NCI-H748 treated with DMSO at 0.1 percent for 48 hours (cell line): ENCODE data around the gene ACVRL1.

Source experiments
- DNase-seq: peaks from one replicate; lab custom pipeline; 2025; lab: John Stamatoyannopoulos, UW

The ACVRL1 gene

GRCh38 chr12:51942501-51943000 is 35.2 kb downstream of the ACVRL1 start:
- no peak for DNase-seq

- no peak for DNase-seq
Observed at GRCh38 chr12:51943346-51943745, 36.0 kb downstream of the ACVRL1 start.

DNA sequence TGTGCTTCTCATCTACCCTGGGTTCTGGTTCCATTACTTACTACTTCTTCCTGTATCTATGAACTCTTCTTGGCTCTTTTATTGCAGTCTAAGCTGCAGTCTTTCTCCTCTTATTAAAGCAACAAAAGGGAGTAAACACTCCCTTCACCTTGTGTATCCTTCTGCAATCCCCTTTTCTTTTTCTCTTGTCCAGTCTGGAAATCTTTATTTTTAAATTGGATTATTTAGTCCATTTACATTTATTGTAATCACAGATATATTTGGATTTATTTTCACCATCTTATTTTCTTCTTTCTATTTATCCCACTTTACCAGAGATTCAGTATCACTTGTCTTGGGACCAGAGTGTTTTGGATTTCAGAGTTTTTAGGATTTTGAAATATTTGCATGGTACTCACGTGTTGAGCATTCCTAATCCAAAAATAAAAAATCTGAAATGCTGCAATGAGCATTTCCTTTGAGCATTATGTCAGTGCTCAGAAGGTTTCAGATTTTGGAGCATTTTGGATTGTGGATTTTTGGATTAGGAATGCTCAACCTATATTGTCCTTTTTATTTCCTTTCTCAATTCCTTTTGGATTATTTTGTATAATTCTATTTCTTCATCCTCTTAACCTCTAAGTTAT is 37.4 kb downstream of the ACVRL1 start:
- no peak for DNase-seq

DNA sequence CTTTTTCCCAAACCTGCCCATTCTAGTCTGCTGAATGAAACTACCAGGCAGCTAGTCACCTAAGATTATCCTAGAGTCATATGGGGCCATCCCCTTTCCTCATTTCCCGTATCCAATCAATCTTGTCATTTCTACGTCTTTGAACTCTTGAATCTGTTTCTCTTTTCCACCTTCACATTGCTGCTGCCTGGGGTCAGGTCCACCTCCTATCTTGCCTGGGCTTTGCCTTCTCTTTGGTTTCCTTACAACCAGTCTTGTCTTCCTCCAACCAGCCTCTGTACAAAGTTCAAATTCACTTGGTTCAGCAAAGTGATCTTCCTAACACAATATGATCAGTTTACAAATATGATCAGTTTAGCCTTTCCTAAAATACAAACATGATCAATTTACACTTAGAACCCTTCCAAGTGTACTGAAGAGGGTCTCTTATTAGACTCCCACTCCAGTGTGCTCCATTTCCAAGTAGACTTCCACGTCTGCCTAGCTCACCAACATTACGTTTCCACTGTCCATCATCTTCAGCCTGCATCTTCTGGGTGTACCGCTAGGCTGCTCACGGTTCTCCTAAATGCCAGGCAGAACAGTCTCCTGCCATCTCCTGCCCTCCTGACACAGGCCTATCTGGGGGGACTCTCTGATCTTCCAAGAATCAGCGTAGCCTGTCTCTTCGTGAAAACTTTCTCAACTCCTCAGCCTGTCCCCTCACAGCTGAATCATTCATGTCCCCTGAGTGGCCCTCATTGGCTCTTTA is 40.1 kb downstream of the ACVRL1 start:
- no peak for DNase-seq

GRCh38 chr12:51948066-51948465 is 40.8 kb downstream of the ACVRL1 start:
- DNase-seq, result no peak

GRCh38 chr12:51949342-51950030 is 42.2 kb downstream of the ACVRL1 start:
- DNase-seq, result no peak

DNA sequence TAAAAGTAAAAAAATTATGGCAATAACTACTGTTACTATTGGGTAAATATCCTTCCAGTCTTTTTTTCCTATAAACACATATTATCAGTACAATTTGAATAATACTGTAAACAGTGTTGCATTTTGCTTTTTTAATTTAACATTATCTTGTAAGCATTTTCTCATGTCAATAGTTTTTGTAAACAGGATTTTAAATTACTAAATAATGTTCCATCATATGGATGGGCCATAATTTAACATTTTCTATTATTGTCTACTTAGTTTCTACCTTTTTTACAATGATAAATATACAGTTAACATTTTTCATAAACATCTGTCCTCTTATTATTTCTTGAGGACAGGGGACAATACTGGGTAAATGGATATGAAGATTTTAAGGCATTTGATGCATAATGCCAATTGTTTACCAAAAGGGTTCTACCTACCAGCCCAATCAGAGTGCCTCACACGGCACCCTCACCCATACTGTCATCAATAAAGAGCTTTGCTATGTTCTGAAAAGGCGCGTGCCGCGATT is 43.4 kb downstream of the ACVRL1 start:
- no peak for DNase-seq

- DNase-seq, result peak; percentile 79
Observed at GRCh38 chr12:51951199-51951842, 44.0 kb downstream of the ACVRL1 start, which contains the start of gene ACVR1B. ACVR1B (plus strand) TSS chr12:51951699; CDS start chr12:51951744, 45 bp downstream.

- no peak for DNase-seq
Observed at GRCh38 chr12:51951843-51952722, 44.8 kb downstream of the ACVRL1 start.

DNA sequence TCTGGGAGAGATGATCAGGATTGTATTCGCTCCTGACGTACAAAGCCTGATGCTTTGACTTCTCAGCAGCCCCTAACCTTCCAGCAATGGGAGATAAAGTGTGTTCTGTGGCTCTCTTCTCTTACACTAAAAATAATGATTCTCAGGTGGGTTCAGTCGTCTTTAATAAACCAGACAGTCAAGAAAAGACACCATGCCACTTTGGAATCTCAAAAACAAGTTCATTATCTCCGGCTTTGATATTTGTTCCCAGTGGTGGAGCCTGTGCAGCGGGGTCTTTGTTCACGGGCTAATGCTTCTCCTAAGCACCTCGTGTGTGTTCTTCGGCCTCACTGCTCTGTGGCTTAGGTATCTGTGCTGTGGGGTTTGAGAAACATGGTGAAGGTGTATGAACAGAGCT is 45.8 kb downstream of the ACVRL1 start:
- DNase-seq, result no peak

DNA sequence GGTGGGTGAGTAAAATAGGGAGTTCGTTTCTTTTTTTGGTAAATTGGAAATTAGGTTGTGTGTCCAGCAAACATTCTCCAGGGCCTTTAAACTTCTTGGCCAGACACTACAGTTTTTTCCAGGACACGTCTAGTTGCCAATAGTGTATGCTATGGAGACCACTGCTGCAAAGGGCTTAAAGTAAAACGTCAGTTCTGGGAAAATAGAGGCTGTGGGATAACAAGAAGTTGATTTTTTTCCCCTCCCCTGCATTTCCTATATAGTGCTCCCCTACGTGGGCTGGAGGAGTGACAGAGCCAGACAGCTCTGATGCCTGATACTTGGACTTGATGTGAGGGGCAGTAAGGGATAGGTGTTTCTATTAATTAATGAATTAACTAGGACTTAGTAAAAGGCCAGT is 46.6 kb downstream of the ACVRL1 start:
- DNase-seq, result no peak

DNA sequence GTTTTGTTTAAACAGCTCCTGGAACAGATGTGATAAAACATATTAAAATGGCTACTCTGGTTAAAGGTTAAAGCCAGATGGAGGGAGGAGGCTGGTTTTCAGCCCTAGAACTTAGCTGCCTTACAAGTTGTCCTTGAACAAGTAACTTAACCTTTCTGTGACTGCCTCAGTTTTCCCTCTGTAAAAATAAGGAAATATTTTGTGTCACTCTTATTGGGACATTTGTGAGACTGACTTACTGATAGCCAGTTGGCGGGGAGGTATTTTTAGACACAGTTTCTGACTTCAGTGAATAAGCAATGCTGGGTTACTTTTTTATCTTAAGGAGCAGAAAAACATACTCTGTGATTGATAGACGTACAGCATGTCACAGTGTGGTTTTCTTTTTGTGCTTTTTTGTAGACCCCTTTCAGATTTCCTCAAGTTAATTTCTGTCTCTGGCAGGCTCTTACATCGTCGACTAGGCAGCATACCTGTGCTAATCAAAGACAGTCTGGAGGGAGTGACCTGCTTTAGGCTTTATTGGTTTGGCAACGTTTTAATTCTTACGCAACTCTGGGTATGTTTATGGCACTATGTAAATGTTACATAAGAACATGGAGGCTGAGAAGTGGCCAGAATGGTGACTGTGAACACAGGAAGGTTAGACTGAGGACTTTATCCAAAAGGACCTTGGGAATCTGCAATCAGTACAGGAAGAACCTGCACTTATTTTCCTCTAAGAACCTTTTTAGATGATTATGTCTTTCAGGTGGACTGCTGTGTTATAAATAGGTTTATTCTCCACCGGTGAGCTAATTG is 47.5 kb downstream of the ACVRL1 start:
- no peak for DNase-seq

- no peak for DNase-seq
Observed at GRCh38 chr12:51955702-51956101, 48.4 kb downstream of the ACVRL1 start.

DNA sequence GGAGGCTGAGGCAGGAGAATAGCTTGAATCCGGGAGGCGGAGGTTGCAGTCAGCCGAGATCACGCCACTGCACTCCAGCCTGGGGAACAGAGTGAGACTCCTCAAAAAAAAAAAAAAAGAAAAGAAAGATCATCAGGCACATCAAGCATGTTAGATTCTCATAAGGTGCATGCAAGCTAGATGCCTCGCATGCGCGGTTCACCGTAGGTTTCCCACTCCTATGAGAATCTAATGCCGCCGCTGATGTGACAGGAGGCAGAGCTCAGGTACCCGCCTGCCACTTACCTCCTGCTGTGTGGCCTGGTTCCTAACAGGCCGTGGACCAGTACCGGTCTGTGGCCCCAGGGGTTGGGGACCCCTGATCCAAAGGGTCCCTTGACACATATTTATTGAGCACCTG is 51.2 kb downstream of the ACVRL1 start:
- no peak for DNase-seq

DNA sequence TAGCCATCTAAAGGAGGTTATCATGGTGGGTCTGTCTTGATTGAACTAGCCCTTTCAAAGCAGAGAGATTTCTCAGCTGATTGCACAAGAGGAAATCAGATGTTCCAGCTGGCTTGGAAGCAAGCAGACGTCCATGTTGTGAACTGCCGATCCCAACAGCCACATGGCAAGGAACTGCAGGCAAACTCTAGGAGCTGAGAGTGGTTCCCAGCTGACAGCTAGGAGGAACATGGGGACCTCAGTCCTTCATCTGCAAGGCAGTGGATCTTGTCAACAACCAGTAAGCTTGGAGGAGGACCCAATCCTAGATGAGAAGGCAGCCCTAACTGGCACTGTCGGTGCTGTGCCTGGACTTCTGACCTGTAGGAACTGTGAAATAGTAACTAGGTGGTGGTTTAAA is 51.9 kb downstream of the ACVRL1 start:
- DNase-seq, result no peak

GRCh38 chr12:51959921-51960320 is 52.6 kb downstream of the ACVRL1 start:
- no peak for DNase-seq

DNA sequence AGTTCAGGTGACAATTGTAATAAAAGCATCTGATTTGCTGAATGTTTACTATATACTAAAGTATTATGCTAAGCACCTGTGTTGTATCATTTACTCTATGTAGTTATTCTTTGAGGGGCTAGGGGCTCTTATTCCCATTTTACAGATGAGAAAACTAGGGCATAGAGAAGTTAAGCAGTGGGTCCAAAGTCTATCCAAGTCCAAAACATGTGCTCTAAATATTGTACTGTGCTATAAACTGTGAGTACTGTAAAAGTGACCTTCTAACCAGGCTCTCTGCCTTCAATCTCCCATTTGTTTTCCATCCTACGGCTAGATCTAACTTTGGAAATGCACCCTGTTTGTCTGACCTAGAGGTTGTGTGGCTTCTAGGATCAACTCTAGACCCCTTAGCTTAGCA is 53.2 kb downstream of the ACVRL1 start:
- no peak for DNase-seq

GRCh38 chr12:51960890-51961289 is 53.6 kb downstream of the ACVRL1 start:
- no peak for DNase-seq

DNA sequence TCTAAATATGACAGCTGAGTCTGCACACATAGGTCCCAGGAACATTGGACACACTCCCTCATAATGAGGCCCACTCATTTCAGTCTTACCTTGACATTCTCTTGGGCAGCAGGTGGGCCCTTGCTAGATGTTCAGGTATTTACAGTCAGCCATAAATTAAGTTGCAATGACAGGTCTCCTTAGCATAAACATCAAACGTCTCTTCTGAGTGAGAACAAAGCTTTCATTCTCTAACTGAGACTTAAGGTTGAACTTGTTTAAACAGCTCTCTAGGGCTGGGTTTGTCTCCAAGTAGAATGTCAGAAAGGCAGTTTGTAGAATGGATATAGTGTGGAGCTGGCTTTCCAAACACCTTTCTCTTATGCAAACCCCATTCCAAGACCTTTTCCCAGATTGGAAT is 54.5 kb downstream of the ACVRL1 start:
- no peak for DNase-seq

DNA sequence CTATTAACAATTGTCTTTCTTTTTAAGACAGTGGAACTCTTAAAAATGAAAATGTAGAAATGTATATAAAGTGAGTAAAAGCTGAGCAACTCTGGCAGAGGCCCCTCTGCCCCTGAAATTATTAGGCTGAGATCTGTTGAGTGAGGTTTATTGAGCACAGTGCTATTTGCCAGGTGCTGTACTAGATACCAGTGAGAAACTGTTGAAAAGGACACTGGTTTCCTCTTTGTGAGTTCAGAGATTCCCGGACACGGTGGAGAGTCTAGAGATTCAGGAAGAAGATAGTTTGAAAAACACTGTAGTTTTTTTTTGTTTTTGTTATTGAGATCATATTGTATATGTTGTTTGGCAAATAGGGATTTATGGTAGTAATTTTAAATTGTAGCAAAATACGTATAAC is 55.4 kb downstream of the ACVRL1 start:
- no peak for DNase-seq
